ENCODE results near the gene PDK4.

DNA sequence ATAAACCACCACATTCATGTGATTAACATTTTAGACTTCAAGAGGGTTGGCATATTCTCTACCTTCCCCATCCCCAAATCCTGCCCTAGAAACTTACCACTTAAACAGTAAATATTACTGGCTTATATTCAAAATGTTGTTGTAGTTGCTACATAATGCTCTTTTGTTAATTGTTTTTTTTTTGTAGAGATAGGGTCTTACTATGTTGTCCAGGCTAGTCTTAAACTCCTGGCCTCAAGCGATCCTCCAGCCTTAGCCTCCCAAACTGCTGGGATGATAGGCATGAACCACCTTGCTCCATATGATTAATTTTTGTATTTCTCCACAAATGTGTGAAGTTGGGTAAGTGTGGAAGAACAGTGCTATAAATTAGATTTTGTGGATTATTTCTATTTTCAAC, 6.5 kb downstream of the PDK4 start:
- TF ChIP-seq, protein P1, sequence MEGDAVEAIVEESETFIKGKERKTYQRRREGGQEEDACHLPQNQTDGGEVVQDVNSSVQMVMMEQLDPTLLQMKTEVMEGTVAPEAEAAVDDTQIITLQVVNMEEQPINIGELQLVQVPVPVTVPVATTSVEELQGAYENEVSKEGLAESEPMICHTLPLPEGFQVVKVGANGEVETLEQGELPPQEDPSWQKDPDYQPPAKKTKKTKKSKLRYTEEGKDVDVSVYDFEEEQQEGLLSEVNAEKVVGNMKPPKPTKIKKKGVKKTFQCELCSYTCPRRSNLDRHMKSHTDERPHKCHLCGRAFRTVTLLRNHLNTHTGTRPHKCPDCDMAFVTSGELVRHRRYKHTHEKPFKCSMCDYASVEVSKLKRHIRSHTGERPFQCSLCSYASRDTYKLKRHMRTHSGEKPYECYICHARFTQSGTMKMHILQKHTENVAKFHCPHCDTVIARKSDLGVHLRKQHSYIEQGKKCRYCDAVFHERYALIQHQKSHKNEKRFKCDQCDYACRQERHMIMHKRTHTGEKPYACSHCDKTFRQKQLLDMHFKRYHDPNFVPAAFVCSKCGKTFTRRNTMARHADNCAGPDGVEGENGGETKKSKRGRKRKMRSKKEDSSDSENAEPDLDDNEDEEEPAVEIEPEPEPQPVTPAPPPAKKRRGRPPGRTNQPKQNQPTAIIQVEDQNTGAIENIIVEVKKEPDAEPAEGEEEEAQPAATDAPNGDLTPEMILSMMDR (IDR thresholded peaks at IDR 0.05) = no peak
- TF ChIP-seq POLR2A (IDR thresholded peaks at IDR 0.05) (no peak), POLR2AphosphoS5 (IDR thresholded peaks at IDR 0.05) (no peak)
